ENCODE data around the gene NUDT1.

The NUDT1 gene

DNA sequence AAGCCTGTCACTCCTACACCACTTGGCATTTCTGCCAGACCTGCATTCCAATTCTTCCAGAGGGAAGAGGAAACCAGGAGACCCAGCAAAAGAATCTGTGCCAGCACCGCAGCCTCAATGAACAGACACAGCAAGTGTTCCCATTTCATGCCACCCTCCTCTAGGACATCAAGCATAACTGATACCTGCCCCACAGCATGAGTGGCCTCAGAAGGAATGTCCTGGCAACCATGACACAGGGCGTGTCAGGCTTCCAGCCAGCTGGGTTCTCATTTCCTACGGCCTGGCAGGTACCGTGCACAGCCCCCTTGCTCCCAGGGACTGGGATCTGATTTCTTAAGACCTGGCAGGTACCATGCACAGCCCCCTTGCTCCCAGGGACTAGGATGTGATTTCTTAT, 17.1 kb upstream of the NUDT1 start:
- no peak for DNase-seq (ENCODE audit: low spot score)

DNA sequence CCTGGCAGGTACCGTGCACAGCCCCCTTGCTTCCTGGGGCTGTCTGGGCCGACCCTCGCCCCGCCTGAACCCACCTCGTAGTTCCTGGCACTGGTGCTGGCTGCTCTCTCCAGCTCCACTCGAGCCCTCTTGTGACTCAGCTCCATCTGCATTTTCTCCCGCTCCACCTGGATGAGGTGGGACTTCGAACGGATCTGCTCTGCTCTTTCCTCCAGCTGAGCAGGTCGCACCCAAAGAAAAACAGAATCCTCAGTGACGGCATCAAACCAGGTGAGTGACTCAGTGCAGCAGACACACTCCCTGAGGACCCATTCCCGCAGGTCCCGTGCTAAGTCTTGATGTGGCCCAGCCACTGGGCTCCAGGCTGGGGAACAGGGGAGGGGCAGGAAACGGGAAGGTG, 16.7 kb upstream of the NUDT1 start:
- no peak for DNase-seq (ENCODE audit: low spot score)

DNA sequence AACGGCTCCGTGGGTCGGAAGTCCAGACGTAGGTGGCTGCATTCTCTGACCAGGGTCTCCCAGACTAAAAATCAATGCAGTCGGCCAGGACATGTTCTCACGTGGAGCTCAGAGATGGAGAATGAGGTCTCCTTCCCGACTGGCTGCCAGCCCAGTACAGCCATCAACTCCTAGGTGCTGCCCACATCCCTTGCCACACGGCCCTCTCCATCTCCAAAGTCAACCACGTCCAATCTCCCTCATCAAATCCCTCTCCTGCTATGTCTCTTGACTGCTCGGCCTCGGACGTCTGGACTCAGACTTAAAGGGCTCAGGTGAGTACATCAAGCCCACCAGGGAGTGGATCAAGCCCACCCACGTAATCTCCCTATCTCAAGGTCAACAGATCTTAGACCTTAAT, 16.2 kb upstream of the NUDT1 start:
- DNase-seq (ENCODE audit: low spot score): no peak

DNA sequence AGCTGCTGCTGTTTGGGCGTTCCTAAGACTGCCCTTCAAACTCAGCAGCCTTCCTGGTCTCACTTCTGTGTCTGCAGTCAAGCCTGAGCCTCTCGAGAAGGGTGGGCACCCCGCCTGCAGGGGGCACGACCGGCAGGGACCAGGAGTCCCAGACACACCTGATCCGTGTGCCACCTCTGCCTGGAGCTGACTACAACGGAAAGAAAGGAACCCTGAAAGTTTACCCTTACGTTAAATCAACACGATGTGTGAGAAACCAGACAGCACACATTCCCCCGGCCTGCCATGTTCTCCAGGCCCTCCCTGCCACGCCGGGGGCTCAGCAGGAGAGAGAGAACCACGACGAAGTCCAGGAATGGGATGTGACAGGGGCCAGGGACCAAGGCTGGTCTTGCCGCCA, 14.3 kb upstream of the NUDT1 start:
- no peak for DNase-seq (ENCODE audit: low spot score)

DNA sequence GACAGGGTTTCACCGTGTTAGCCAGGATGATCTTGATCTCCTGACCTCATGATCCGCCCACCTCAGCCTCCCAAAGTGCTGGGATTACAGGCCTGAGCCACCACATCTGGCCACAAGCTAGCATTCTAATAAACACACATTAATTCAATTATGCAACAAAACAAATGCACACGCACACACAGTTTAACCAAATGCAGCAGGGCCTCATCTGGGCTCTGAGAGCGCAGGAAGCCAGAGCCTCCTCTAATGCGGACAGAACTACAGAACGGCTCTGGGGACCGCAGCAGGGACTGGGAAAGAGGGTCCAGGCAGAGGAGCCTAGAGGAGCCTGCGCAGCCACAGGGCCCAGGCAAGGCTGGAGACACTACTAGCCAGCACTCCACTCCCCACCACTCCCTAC, 13.1 kb upstream of the NUDT1 start:
- no peak for DNase-seq (ENCODE audit: low spot score)

DNA sequence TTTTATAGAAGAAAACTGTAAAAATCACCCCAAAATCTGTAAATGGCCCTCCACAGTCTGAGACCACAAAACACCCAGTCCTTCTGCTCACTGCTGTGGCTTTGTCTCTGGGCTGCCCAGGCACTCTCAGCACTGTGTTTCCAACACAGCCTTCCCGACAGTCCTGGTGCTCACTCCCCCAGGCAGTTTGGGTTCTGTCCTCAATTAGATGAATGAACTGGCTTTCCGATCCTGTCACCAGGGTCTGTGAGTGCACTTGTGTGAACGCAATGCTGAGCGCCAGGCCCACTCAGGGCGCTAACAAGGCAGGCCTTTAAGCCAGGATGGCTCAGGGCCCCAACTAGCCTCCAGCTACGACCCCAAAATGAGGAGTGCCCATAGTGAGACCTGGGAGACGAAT, 12.6 kb upstream of the NUDT1 start:
- no peak for DNase-seq (ENCODE audit: low spot score)

DNA sequence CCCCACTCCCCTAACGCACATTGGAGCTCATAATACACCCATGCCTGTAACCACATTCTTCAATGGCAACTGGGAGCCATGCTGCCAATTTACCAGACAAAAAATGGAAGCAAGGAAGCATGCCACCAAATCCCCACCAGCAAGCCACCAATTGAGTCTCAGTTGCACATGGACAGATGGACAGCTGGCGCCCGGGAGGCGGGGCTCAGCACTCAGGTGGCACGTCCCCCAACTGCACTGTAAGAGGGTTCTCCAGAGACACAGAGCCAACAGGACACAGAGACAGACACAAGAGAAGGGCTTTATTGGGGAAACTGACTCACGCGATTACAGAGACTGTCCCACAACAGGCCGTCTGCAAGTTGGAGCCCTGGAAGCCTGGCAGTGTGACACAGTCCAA, 11.8 kb upstream of the NUDT1 start:
- no peak for DNase-seq (ENCODE audit: low spot score)

DNA sequence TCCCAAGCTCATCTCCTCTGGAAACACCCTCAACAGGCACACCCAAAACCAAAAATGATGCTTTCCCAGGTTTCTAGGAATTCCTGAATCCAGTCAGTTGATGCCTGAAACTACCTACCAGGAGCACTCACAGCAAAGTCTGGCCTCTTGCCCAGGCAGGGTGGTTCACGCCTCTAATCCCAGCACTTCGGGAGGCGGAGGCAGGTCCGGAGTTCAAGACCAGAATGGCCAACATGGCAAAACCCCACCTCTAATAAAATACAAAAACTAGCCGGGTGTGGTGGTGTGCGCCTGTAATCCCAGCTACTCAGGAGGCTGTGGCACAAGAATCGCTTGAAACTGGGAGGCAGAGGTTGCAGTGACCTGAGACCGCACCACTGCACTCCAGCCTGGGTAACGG, 11.1 kb upstream of the NUDT1 start:
- DNase-seq (ENCODE audit: low spot score): no peak

DNA sequence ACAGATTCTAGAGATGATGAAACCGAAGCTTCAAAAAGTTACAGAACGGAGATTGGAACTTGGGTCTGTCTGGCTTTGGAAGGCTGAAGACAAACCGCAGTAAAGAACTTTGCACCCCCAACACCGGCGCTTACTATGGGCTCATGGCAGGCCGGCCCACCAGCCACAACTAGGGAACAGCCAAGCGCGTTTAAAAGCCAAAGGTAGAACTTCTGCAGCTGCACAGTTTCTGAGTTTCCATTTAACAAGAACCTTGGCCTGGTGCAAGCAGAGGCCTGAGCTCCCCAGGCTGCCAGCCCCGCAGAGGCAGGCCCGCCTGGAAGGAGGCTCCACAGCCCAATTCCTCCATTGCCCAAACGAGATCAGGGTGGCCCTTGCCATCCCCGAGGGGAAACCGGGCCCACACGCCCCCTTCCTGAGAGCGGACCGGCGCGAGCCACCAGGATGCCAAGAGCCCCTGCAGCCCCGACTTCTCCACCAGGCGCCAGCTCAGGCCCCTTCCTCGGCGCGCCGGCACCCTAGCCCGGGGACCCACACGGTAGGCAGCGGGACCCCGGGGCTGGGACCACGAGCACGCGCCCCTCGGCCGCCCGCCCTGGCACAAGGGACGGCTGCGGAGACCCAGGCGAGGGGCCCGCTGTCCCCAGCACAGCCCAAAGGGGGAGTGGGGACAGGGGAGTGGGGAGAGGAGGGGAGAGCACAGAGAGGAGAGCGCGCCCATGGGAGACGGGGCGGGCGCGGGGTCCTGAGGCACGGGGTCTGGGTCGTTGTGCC, 9.8 kb upstream of the NUDT1 start:
- peak; percentile 1 for DNase-seq (ENCODE audit: low spot score)

DNA sequence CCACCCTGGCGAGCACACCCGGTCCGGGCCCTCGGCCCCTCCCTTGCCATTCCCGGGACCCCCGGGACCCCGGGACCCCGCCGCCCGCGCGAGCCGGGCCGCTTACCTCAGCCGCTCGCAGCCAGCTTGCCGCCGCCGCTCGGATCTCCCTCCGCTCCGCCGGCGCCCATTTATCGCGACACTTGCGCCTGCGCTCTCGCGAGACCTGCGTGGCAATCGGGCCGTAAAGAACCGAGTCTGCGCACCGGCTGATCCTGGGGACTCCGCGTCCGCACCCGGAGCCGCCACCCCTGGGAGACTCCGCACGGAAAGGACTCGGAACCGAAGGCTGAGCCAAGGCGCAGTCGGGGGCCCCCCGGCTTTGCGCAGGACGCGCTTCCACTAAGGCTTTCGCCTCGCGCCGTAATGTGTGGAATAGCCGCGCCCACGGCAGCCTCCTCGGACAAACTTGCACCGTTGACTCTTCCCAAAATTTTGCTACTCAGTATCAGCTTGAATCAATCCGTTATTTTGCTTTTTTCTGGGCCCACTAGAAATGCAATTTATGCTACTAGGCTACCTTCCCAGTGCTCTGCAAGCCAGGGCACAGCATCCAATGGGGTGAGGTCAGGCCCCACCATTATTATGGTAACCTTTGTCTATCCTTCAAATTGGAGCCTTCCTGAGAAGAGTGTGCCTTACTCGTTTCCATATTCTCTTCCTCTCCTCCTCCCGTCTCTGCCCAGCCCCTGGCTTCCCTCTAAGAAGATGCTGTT, 9.1 kb upstream of the NUDT1 start, which contains the start of gene MAD1L1:
MAD1L1 (minus strand) TSS at position 180 of the 755 bp plus-strand sequence. CDS start 2,812 bp downstream, outside the sequence.
- peak; percentile 89 for DNase-seq (ENCODE audit: low spot score)

DNA sequence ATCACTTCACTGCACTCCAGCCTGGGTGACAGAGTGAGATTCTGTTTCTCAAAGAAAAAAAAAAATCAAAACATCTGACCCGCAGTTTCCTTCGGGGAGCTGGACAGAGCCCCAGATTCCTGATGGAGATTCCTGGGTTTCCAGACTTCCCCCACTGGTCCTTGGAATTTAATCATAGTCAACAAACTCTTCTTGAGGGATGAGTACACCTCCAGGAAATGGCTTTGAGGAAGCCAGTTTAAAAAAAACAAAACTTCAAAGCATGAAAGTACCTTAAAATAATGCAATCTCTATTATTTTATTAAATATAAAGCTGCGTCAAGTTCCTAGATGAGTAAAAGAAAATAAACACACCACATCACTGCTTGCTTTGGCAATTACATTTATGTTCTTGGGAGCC, 8.1 kb upstream of the NUDT1 start:
- no peak for DNase-seq (ENCODE audit: low spot score)

DNA sequence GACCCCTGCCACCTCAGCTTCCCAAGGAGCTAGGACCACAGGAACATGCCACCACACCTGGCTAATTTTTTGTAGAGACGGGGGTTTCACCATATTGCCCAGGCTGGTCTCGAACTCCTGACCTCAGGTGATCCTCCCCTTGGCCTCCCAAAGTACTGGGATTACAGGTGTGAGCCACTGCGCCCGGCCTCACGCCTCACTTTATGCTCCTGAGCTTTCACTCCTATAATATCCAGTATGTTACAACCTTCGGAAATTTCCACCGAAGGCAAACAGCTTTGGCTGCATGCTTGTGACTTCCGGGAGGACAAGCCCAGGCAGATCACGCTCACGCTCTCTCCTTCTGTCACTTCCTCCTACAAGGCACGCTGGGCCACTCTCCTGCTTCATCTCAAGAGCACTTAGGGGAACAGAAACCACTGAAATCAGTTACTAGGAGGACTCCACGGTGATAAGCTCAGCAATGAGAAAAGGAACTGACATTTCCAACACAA, 4.9 kb upstream of the NUDT1 start:
- DNase-seq (ENCODE audit: low spot score): peak; percentile 2

DNA sequence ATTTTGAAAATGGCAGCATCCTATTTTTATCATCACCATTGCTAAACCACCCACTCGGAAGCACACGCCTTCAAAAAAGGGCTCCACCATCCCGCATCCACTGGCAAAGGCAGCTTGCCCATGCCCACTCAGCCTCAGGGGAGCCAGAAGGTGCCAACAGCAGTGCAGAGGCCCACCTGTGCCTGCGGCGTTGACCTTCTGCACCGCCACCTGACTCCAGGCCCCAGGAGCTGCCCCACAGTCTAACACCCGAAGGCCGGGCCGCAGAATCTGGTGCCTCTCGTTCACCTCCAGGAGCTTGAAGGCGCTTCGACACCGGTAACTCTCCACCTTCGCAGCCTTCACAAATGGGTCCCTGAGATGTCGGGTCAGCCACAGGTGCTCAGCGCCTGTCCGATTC, 2.8 kb upstream of the NUDT1 start:
- no peak for DNase-seq (ENCODE audit: low spot score)

DNA sequence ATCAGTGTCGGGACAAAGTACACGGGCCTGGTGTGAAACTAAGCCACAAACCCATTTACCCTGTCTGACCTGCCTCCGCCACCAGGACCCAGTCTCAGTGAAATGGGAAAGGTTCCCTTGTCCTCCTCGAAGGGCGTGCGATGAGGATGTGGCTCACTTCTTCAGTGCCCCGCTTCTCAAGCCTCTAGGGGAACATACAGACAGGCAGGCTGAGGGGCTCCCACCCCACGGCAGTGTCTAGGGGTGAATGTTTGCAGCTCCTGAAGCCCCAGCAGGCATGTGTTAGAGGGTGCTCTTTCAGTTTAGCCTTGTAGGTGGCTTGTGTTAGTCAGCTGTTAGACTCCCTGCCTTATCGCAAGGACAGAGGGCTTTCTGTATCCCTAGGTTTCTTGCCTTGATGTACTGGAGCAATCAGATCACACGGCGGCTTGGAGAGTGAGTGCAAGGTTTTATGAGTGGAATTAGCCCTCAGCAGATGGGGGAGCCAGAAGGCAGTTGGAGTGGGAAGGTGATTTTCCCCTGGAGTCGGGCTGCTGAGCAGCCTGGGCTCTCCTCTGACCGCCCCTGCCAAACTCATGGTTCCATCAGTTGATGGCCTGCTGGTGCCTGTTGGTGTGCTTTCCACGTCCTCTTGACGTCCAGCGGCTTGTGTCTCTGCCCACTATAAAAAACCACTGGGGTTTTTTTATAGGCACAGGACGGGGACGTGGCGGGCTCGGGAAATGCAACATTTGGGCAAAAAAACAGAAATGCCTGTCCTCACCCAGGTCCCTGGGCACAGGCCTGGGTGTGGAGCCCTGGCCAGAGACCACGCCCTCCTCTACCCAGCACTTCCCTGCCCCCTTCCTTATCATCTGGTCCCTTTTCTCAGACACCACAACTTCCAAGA, 759 bp downstream of the NUDT1 start:
- peak; percentile 1 for DNase-seq (ENCODE audit: low spot score)

DNA sequence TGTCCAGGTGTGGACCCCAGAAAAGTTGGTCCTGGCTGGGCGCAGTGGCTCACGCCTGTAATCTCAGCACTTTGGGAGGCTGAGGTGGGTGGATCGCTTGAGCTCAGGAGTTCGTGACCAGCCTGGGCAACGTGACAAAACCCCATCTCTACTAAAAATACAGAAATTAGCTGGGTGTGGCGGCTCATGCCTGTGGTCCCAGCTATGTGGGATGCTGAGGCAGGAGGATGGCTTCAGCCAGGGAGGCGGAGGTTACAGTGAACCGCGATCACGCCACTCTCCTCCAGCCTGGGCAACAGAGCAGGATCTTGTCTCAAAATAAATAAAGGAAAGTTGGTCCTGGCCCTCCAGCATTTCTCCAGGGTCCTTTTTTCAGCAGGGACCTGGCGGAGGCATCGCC, 1.4 kb downstream of the NUDT1 start:
- DNase-seq (ENCODE audit: low spot score): no peak

DNA sequence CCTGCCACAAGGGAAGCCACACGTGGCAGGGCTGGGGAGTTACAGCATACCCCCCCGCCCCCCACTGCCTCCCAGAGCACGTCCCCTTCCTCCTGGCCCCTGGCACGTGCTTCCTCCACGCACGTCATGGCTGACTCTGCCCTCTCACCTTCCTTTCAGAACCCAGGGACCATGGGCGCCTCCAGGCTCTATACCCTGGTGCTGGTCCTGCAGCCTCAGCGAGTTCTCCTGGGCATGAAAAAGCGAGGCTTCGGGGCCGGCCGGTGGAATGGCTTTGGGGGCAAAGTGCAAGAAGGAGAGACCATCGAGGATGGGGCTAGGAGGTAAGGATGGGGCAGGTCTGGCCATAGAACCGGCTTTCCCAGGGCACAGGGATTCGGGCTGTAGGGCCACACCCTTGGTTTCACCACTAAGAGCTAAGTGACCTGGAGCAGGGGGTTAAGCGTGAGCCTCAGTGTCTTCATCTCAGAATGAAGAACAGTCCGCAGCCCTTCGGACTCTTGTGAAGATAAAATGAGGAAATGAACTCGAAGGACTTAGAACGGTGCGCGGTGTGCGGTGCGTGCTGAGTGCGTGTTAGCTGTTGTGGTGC, 2.5 kb downstream of the NUDT1 start:
- no peak for DNase-seq (ENCODE audit: low spot score)

DNA sequence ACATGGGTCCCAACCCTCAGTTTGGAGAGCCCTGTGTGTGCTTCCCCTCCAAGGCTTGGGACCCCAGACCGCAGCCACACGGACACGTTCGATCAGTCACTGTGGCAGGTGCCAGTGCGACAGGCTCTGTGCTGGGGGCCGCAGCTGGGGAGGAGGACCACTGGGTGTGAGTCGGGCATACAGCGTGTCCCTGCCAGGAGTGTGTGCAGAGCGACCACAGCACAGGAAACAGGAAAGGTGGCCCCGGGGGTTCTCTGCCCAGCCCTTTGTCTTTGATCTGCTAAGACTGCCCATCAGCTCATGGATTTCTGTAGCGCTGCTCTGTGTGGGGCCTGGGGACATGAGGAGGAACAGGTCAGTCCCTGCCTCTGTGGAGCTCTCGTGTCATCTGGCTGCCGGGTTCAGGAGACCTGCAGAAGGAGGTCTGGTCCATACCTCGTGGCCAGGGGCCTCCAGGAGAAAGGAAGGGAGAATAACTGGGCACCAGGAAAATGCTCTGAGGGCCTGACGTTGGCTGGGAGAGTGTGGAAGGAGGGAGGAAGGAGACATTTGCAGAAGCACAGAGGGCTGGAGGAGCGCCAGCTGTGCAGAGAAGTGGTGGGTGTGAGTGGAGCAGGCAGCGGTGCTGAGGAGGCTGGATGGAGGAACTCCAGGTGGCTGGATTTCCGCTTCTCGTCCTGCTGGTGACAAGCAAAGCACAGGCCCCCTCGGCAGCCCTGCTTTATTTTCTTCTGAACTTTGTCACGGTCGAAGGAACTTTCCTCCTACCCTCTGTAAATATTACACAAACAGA, 4.1 kb downstream of the NUDT1 start:
- no peak for DNase-seq (ENCODE audit: low spot score)

DNA sequence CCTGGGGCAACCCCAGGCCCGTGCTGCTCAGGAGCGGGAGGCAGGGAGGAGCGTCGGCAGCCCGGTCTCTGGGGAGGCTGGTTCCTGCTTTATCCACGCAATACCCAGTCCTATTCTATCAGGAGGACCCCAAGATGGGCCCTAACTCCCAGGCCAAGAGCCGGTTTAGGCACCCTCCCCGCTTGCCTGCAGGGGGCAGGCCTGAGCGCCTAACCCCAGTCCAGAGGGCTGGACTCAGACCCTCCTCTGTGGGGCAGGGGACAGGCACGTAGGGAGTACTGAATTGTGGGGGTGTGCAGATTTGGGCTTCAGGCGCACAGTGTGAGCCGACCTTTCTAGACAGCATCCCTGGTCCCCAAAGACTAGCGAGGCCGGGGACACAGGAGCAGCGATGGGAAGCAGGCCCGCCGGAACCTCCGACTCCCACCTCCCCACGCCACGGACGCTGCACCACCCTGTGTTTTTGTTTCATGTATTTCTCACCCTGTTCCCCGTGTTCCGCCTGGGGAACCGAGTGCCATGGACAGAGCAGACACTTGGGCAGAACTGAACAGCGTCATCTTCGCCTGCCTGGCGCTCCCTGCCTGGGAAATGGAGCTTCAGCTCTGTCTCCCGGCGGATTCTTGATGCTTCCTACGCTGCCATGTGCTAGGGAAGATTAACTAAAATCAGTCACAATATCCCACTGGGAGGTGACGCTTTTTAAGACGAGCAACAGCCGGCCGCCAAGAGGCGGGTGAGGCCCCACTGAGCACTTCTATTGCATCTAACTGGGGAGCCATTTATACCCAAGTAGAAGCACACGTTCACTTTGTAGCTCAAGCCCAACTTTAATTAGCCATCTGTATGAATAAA, 5.3 kb downstream of the NUDT1 start:
- no peak for DNase-seq (ENCODE audit: low spot score)

DNA sequence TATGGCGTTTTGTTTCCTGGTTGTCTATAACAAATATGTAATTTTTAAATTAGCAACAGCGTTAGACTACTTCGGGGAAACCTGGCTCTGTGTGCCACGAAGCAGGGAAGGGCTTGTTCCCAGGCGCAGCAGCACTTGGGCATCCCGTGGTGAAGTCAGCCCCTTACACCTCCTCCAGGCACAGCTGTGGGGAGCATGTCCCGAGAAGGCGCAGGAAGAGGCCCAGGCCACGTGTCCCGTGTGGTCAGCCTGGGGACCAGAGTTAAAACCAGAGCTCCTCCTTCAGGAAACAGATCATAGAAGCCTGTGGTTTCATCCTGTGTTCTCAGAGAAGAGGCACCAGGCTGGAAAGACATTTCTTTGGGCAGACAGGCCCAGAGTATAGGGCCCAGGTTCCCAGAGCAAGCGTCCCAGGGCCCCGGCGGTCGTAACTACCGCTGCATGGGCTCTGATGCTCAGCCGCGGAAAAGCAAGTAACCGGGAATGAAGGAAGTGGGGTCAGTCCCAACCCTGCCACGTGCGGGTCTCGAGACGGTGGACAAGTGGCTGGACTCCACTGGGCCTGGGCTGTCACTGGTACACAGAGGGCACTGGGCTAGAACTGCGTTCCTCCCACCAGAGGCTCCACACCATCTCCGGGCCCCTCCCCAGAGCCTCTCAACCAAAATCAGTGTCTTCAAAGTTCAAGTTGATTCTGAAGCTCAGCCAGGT, 7.1 kb downstream of the NUDT1 start:
- DNase-seq (ENCODE audit: low spot score): peak; percentile 1

All from CD4-positive, alpha-beta T cell treated with Interleukin-2 at 100 ng/mL for 4 hours (primary cell).